ENCODE results near the gene RNF5.

The RNF5 gene

DNA sequence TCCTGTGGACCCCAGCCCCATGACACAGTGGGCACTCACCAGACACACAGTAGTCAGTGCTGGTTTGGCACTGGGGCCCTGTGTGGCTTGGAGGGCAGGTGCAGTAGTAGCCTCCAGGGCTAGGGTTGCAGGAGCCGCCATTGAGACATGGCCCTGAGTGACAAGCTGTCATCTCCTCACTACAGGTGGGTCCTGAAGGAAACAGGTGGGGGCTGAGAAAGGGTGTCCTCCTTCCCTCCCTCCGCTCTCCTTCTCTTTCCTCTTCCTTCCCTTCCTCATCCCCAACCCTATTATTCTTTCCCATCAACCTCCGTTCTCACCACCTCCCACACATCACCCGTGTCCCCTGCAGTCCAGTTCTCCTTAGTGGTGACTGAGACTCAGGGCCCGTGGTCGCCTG lies 35.4 kb downstream of the RNF5 start:
- no peak for DNase-seq

DNA sequence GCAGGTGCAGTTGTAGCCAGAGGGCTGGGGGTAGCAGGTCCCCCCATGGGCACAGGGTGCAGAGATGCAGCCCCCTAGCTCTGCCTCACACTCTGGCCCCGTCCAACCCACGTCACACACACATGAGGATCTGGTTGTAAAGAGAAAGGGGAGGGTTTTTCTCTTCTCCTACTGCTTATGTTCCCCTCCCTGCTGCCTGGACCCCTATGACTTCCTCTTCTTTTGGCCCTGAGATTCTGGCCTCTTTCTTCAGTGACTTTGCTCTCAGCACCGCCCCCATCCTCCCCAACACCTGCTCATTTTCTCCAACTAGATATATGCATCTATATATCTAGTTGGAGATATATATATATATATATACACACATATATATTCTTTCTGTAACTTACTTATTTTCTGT lies 35.9 kb downstream of the RNF5 start:
- no peak for DNase-seq

DNA sequence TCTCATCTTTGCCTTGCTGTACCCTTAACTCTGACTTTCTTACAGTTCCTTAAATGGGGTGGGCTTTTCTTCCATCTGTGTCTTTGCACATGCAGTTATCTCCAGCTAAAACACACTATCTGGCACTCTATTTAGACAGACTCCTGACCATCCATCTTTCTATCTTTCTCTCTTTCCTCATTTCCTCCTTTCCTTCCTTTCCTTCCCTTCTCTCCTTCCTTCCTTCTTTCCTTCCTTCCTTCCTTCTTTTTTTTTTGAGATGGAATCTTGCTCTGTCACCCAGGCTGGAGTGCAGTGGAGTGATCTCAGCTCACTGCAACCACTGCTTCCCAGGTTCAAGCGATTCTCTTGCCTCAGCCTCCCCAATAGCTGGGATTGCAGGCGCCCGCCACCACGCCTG lies 37.4 kb downstream of the RNF5 start:
- no peak for DNase-seq

DNA sequence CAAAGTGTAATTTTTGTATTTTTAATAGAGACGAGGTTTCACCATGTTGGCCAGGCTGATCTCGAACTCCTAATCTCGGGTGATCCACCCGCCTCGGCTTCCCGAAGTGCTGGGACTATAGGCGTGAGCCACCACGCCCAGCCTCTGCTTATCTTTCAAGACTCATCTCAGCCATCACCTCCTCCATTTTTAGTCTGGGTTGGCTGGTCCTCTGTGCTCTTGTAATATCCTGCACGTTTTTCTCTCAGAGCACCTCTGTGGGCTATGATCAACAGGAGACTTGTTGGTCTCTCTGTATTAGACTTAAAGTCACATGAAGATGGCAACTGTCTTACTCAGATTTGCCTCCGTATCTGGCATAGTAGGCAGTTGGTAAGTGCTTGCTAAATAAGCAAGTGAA lies 38.1 kb downstream of the RNF5 start:
- DNase-seq, result no peak

DNA sequence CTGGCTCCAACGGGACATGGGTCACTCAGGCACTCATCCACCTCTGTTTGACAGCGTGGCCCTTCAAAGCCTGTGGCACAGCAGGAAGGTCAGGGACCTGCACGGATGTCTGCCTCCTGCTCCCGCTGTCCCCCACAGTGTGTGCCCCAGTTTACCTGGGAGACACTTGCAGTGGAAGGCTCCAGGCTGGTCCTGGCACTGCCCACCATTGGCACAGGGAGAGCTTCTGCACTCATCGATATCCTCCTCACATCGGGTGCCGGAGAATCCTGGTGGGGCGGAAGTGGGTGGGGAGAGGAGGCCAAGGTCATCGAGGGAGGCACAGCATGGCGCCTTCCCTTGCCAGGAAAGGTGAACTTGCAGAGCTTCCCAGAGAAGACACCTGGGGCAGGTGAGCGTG lies 38.8 kb downstream of the RNF5 start:
- no peak for DNase-seq

DNA sequence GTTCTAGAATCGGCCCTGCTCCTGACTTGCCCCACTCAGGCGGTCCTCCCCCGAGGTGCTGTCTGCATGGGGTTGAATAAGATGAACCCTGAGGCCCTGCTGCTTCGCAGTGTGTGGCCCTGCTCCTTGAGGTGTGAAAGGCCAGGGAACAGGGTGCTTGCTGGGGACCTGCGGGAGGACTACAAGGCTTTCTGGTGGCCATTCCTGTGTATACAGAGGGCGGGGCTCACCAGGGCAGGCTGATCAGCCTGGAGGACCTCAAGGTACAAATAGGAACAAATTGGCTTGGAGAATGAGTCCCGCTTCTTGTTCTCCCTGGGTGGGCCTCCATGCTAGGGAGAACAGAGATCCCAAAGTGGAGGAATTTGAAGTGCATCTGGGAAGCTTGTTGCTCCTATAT lies 40.0 kb downstream of the RNF5 start:
- DNase-seq, result no peak

DNA sequence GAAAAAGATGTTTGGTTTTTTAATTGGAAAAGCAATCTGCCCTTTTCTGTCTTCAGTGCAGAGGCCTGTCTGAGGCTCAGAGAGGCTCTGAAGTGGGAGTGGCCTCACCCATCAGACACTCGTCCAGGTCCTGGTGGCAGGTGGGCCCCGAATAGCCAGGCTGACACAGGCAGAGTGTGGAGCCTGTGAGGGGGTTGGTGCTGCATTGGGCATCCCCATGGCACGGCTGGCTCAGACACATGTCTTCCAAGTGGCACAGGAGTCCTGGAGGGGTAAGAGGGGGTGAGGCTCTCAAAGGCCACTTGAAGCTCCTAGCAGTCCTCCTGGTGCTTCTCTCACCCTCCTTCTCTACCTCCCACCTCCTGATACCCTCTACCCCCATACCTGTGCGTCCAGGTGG lies 41.8 kb downstream of the RNF5 start:
- no peak for DNase-seq

DNA sequence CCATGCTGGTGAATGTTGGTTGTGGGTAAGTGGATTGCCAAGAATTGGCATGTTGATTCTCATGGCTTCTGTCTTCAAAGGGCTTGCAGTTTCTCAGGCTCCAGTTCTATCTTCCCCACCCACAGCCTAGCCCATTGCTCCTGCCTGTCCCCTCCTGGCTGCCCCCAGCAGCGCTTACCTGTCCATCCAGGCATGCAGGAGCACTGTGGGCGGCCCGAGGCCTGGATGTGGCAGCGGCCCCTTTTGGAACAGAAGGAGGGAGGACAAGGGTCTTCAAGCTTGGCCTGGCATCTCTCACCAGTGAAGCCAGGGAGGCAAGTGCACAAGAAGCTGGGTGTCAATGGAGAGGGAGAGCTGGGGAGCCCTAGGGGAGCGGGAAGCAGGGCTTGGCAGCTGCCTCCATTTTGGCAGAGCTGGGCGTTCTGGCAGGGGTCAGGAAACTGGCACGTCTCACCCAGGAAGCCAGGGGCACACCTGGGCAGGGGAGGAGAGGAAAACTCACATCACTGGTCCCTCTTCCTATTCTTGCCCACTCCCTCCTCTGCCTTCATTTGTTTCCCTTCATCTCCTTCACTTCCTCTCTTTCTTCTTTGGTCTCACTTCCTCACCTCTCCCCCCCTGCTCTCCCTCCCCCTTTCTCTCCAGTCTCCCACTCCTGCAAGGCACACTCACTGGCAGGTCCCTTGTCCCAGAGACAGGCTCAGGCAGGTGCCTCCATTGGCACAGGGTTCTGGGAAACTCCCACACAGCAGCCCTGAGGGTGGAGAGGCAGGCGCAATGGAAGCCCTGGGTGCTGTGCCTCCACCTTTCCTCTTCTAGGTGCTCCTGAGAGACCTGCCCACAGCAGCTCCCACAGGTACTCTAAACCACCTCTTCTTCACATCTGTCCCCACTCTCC lies 44.4 kb downstream of the RNF5 start:
- no peak for DNase-seq

DNA sequence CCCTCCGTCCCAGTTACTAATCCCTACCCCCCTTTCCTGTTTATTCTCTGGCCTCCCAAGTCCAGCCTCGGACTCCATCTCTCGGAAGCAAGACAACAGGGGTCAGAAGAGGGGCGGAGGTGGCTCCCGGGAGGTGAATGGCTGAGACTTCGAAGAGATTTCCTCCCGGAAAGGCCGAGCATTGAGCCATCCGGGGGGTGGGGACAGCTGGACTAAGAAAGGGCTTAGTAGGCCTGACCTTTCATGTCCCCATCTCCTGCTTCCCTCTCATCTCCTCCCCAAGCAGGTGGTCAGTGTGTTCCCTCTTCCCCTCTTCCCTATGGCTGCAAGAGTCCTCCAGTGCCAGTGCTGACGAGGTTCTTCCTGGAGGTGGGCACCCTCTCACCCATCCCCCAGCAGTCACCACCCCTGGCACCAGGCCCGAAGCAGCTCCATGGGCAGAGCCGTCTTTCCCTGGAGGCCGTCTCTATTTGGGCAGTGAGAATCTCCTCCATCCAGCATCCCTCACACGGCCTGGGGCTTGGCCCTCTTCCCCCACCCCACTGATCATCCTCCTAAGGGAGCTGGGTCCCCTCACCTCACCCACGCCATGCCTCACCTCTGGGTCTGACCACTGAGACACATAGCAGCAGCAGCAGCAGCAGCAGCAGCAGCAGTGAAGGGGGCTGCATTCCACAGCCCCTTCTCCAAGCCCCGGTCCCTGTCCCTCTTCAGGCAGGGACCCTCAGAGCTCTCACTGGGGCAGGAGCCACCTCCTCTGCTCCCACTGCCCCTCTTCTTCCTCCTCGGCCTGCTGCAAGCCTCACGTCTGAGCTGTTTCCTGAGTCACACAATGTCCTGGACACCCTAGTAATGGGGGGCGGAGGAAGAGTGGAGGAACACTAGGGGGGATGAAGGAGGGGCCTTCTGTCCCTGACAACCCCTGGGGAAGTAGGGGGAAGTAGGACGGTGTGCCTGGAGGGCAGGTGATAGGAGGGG lies 45.3 kb downstream of the RNF5 start, which contains the start of gene NOTCH4:
TSS of gene NOTCH4 (minus strand) at position 810 of the 978 bp plus-strand sequence. CDS start at position 671, 139 bp downstream.
- no peak for DNase-seq

DNA sequence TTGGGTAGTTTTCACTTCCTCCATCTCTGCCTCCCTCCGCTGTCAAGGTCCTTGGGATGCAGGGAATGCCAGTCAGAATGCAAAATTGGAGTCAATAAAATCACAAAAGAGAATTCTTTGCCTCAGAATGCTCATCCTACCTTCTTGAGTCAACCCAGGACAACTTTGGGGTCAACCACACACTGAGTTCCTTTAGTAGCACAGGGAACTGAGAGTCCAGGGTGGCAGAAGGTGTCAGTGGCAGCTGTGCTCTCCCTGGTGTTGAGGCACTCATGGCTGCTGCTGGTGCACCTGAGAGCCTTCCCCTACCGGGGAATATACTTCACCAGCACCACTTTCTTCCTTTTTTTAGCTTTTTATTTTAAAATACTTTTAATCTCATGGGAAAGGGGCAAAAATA lies 46.5 kb downstream of the RNF5 start:
- DNase-seq, result no peak

DNA sequence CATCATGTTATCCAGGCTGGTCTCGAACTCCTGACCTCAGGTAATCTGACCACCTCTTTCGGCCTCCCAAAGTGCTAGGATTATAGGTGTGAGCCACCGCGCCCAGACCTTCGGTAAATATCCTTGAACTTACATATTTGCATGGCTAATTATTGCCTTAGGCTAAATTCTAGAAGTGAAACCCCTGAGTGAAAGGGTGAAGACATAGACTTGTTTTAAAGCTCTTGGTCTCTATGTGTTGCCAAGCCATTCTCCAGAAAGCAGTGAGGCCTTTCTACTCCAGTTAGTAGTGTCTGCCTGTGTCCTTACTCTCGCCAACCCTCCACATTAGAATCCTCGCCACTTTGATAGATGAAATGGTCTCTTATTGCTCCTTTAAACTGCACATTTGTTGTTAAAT lies 48.2 kb downstream of the RNF5 start:
- DNase-seq, result no peak

Measured in activated naive CD4-positive, alpha-beta T cell (primary cell).